22Rv1 (cell line): ENCODE data around the gene COL25A1.

Experiments
- CTCF ChIP-seq: fragments of 450-650 bp; IDR thresholded peaks from 2 replicates; pipeline ENCODE4 v1.5.1; 2017; ENCODE audit warnings: mild to moderate bottlenecking
- ZFX ChIP-seq: fragments of 450-650 bp; IDR thresholded peaks from 2 replicates; pipeline ENCODE4 v1.6.1; 2017; ENCODE audit warnings: antibody characterized with exemption, borderline replicate concordance

GRCh38 chr4:109171070-109171469 lies 131.4 kb downstream of the COL25A1 start:
- TF ChIP-seq CTCF (no peak), ZFX (no peak)
